ENCODE results near the gene SECTM1.

GRCh38 chr17:82377924-82378740, 44.6 kb upstream of the SECTM1 start:
- TF ChIP-seq HOXA7 (CRISPR knock-in tag; IDR thresholded peaks at IDR 0.05) (no peak), ELK1 (IDR thresholded peaks at IDR 0.05; ENCODE audit: low read depth, low read length) (no peak), CTCF (IDR thresholded peaks at IDR 0.05) (no peak), REST (IDR thresholded peaks at IDR 0.05) (no peak), RAD21 (conservative IDR thresholded peaks at IDR 0.05 in 1 of 2, IDR thresholded peaks at IDR 0.05 in 1 of 2) (no peak), BCL3 (IDR thresholded peaks at IDR 0.05) (no peak), CBX8 (IDR thresholded peaks at IDR 0.05) (no peak), PBX3 (IDR thresholded peaks at IDR 0.05) (no peak)
